ENCODE results near the gene LTBP3.

DNA sequence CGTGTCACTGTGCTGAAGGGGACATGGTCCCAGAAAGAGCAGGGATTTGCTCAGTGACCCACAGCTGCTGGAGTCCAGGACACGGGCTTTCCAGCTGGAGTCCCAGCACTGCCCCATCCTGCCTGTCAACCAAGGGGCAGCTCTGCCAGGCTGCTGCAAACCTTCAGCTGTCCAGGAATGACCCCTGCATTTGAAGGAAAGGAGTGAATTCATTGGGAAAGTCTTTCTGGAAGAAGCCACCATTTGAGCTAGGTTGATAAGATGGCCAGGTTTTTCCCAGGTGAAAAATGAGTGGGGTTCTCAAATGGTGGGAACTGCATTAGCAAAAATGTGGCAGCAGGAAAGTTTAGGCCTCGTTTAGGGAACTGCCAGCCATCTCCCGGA is 28.1 kb upstream of the LTBP3 start:
- TF ChIP-seq, protein P1, sequence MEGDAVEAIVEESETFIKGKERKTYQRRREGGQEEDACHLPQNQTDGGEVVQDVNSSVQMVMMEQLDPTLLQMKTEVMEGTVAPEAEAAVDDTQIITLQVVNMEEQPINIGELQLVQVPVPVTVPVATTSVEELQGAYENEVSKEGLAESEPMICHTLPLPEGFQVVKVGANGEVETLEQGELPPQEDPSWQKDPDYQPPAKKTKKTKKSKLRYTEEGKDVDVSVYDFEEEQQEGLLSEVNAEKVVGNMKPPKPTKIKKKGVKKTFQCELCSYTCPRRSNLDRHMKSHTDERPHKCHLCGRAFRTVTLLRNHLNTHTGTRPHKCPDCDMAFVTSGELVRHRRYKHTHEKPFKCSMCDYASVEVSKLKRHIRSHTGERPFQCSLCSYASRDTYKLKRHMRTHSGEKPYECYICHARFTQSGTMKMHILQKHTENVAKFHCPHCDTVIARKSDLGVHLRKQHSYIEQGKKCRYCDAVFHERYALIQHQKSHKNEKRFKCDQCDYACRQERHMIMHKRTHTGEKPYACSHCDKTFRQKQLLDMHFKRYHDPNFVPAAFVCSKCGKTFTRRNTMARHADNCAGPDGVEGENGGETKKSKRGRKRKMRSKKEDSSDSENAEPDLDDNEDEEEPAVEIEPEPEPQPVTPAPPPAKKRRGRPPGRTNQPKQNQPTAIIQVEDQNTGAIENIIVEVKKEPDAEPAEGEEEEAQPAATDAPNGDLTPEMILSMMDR (conservative IDR thresholded peaks at IDR 0.05; ENCODE audit: low read depth, low read length): no peak
- TF ChIP-seq SMC3 (IDR thresholded peaks at IDR 0.05; ENCODE audit: low read depth, low read length) (no peak), RAD21 (IDR thresholded peaks at IDR 0.05; ENCODE audit: low read length) (no peak), FOS (IDR thresholded peaks at IDR 0.05; ENCODE audit: low read depth, low read length) (no peak), CEBPB (IDR thresholded peaks at IDR 0.05; ENCODE audit: low read depth, low read length) (no peak), POLR2A (IDR thresholded peaks at IDR 0.05; ENCODE audit: low read depth, low read length) (no peak), USF2 (IDR thresholded peaks at IDR 0.05; ENCODE audit: low read depth, low read length) (no peak), ELK1 (IDR thresholded peaks at IDR 0.05; ENCODE audit: borderline replicate concordance, low read depth, low read length) (no peak), RCOR1 (IDR thresholded peaks at IDR 0.05; ENCODE audit: insufficient replicate concordance, low read length) (no peak), NFE2L2 (IDR thresholded peaks at IDR 0.05; ENCODE audit: low read depth, low read length) (no peak), MAZ (IDR thresholded peaks at IDR 0.05; ENCODE audit: borderline replicate concordance, low read depth, low read length) (no peak), CHD1 (IDR thresholded peaks at IDR 0.05; ENCODE audit: low read depth, low read length) (no peak)

Data from IMR-90 (cell line).